Stimulated activated CD8-positive, alpha-beta memory T cell treated with anti-CD3 and anti-CD28 coated beads, Interleukin-15, amount 100 ng/mL, for 1 hour (primary cell): Measurements from ENCODE around the gene INTS11.

Source experiments
- DNase-seq: peaks from one replicate; pipeline ENCODE4 v3.0.0-alpha.2; 2020; ENCODE audit warnings: low read depth

The INTS11 gene

GRCh38 chr1:1357871-1358432 is 33.5 kb upstream of the INTS11 start:
- DNase-seq: no peak

DNA sequence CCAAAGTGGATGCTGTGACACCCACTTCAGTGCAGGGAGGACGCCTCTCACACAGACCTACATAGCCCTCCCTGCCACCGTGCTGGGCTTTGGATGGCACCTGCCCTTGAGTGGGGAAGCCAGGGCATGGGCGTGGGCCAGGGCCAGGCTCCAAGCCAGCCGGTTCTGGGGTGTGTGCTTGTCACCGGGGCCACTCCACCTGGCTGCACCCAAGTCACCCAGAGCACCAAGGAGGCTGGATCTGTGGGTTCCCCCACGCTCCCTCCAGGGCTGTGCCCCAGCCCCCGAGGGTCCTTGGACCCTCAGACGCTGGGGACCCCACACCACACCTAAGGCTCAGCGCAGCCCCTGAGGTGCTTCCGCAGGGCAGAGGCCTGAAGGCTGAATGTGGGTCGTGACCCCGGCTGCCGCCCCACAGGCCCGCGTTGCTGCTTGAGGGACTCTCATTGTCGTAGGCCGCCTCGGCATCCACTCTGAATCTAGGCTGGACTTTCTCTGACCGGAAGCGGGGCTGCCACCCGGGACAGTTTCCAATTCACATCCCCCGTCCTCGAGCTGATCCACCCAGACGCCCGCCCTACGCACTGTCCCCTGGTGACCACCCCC is 32.4 kb upstream of the INTS11 start:
- no peak for DNase-seq

DNA sequence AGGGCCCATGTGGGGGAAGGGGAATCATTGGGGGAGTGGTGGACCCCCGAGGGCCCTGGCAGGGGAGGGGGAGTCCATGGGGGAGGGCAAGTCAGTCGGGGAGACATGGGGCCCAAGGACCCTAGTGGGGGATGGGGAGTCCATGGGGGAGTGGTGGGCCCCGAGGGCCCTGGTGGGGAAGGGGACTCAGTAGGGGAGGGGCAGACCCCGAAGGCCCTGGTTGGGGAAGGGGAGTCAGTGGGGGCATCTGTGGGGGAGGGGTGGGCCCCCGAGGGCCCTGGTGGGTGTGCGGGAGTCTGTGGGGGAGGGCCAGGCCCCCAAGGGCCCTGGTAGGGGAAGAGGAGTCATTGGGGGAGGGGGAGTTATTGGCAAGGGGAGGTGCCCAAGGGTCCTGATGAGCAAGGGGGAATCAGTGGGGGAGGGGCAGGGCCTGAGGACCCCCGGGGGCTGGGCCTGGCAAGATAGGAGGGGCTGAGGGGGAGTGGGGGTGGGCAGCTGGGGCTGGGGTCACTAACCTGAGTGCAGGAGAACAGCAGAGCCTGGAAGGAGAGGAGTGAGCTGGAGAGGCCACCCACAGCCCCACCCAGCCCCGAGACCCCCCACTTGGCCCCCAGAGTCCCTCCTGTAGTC is 31.8 kb upstream of the INTS11 start:
- DNase-seq: no peak

- no peak for DNase-seq
Observed at GRCh38 chr1:1355416-1355815, 31.0 kb upstream of the INTS11 start.

- no peak for DNase-seq
Observed at GRCh38 chr1:1354271-1355247, 30.1 kb upstream of the INTS11 start.

DNA sequence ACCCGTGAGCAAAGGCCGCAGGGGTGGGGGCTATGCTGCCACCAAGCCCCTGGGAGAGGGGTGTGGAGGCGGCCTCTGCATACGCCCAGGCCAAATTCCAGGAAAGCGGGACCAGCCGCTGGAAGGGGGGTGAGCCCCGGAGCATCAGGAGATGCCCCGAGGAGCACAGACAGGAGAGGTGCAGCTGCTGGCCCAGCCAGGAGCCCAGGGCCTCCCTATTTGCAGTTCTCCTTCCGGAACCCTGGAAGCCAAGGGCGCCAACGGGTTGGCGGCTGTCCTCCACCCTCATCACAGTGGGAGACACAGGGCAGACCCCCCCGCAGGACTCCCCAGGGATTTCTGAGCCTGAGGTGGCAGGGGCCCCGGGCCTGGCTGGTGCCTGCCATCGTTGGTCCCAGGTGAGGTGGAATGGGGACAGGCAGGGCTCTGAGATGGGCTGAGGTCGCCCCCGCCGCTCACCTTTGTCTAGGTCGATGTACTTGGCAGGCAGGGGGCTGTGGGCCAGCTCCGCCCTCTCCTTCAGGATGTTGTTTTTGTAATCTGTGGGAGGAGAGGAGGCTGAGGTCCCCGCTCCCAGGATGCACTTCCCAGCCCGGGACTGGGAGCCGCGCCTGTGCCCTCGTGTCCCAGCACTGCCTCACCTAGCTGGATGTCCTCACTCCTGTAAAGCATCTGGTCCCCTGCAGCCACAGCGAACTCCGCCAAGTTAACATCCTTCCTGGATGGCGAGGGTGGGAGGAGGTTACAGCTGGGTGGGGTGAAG is 29.1 kb upstream of the INTS11 start:
- DNase-seq: no peak

- DNase-seq: no peak
Observed at GRCh38 chr1:1352786-1353388, 28.4 kb upstream of the INTS11 start.

DNA sequence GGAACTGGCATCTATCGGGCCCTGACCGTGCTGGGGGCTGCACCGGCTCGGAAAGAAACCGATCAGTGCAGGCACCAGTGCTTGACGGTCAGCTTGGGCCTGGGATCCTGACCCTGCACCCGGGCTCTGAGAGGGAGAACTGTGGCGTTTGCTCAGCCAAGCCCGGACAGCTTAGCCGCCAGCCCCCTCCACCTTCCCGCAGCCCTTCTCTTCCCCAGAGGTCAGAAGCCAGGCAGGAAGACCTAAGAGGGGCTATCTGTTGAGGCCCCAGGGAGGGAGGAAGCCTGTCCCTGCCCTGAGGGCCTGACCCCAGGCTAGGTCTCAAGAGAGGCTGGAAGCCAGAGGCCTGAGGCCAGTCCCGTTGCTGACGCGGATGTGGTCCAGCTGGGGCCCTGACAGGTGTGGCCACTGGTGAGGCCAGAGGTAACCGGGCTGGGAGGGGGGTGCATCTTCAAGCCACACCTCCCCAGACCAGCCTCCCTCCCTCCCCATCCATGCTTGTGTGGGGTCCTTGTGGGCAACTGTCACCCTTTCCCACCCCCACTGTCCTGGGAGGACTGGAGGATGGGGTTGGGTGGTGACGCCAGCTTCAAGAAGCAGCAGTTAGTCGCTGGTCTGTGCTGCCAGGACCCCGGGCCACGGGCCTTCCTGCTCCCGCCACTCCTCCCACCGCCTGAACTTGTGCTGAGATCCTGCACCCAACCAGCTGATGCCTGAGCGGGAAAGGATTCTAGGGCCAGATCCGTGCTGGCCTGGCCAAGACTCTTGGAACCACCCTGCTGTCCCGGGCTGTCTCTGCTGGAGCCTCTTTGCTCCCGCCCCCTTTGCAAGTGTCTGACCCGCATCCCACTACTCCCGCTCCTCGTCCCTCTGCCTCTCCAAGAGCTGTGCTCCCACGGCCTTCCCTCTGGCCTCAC is 27.3 kb upstream of the INTS11 start:
- DNase-seq: no peak

GRCh38 chr1:1349256-1350012 is 25.0 kb upstream of the INTS11 start, which contains the start of gene DVL1:
TSS of gene DVL1 (minus strand) at chr1:1349418. CDS start at chr1:1349065, 353 bp downstream.
- DNase-seq: peak; percentile 32

DNA sequence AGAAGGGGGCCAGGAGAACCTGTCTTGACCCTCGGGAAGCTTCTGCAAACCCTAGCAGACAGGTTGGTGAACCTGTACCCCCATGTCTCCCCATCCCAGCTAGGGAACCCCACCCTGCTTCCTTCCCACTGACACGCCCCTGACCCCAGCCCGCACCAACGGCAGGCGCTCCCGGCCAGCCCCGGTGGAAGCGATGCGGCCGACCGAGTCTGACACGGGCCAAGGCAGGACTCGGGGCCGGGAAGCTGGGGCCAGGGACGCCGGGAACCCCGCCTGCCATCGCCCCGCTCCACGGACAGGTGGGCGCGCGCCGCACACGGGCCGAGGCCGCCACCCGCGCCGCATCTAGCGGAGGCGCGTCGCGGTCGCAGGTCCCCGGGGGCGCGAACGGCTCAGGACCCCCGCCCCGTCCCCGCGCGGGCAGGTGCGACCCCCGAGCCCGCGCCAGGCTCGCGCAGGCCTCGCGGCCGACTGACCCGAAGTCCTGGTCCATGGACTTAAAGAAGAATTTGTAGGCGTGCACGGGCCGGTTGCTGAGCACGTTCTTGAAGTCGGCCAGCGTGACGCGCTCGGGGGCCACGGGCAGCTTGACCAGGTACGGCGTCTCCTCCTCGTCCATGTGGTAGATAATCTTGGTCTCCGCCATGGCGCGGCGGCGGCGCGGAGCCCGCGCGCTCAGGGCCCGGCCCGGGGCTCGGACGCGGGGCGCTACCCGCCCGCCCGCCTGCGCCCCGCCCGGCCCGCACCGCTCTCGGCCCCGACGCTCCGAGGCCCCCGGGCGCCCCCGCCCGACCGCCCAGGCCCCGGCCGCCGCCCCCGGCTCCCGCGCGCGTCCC is 24.2 kb upstream of the INTS11 start:
- DNase-seq: no peak

DNA sequence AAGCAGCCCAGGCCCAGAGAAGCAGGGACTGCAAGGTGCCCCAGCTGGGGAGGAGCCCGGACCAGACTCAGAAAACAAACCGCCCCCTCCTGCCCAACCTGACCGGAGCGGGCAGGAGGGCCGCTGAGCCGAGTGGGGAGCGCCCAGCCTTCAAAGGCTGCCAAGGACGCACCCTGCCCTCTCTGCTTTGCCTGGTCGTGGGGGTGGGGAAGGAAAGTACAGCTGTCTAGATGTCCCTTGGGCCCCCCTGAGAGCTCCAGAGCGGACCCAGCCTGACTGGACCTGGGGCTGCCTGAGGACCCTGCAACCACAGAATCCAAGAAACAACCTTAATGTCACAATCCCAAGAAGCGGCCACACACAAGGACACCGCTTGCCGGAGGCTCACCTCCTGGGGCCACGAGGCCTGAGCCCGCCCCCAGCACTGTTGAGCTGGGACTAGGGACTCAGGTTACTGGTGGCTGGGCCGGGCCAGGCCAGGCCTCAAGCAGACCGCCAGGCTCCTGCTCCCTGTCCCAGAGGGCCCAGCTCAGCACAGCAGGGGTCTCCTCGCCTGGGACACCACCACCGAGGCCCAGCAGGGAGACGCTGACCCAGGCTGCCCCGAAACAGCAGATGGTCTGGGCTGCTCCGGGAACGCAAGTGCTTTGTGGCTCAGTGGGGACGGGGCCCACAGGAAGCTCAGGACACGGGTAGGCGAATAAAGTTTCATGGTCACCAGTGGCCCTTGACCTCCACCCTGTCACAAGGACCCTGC is 23.4 kb upstream of the INTS11 start:
- DNase-seq: no peak

DNA sequence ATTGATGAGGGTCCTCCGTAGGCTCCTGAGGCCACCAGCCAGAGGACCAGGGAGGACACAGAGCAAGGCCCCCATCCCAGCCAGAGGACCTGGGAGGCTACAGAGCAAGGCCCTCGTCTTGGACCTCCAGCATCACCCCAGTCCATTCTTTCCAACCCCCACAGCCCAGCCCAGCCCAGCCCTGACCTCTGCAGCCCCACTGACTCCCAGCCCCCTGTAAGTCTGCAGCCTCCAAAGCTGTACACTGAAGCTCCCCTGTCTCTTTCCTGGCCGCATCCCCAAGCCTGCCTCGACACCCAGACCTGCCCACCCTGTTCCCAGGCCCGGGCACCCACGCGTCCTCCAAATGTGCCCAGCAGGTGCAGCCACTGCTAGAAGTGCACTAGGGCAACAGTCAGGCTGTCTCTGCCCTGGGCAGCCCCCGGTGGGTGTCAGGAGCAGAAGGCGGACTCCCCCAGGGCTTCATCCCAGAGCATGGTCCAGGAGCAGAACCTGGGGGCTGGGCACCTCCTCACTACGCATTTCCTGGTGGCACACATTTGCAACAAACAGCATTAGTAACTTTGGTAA is 22.7 kb upstream of the INTS11 start:
- DNase-seq: no peak

DNA sequence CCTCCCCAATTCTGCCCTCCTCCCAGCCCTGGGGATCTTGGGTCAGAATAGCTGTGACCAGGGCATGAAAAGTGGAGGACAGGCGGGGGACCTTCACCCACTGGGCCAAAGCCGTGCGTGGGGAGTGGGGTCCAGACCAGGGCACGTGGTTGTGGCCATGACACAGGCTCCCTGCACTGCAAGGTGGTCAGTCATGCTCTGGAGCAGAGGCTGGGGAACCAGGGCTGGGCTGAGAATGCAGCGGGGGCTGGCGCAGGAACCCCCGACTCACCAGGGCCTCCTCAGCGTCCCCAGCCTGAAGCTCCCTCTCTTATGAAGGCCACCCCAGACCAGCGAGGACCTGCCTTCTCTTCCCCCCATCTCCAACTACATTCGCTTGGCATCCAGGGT is 22.0 kb upstream of the INTS11 start:
- DNase-seq: no peak

- no peak for DNase-seq
Observed at GRCh38 chr1:1345860-1346500, 21.5 kb upstream of the INTS11 start.

DNA sequence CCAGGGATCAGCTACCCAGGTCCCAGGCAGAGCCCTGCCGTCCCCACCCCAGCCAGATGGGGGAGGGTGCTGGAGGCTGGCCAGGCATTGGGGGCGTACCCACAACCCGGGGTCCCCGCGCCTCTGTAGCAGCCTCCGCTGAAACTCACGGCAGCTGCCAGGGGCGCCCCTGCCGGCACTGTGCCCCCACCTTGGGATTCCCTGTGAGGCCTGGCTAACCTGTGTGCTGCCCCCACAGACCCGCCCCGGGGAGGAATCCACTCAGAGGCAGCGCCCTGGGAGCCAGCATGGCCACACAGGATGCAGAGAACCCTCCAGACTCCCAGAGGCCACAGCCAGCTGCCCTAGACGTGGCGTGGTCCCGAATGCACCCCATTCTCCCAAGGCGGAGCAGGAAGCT is 20.9 kb upstream of the INTS11 start:
- no peak for DNase-seq

GRCh38 chr1:1344655-1345361 is 20.3 kb upstream of the INTS11 start:
- DNase-seq: no peak
